Thoracic aorta (tissue), 2 donors: ENCODE data around the gene CSNK2A3. TPM values are rescaled to one million over a fixed set of nuclear protein-coding genes. Genes with fewer than 3 reads are reported as not detected.

Source experiments
- ATAC-seq: fragments of 150-250 bp; one replicate; pipeline ENCODE4 v1.8.0; 2017; ENCODE audit warnings: low read depth; ENCODE audit not compliant: insufficient number of reproducible peaks, low FRiP score
- DNase-seq: peaks from one replicate; pipeline ENCODE4 v3.0.0-alpha.2; 2020; ENCODE audit warnings: low spot score
- H3K27ac ChIP-seq, 2 donors: fragments of 200-600 bp; sonication (generic); 1 replicate in 1 of 2; 2 replicates in 1 of 2; pipeline ENCODE4 v1.5.1; 2016; ENCODE audit warnings: mild to moderate bottlenecking in 2 of 2, moderate library complexity in 2 of 2
- H3K27me3 ChIP-seq: fragments of 200-600 bp; sonication (generic); replicated peaks from 2 replicates; pipeline ENCODE4 v1.6.0; 2016; ENCODE audit warnings: mild to moderate bottlenecking; ENCODE audit not compliant: insufficient read depth
- H3K36me3 ChIP-seq: fragments of 200-600 bp; sonication (generic); one replicate; pipeline ENCODE4 v1.5.1; 2016
- H3K4me1 ChIP-seq, 2 donors: fragments of 200-600 bp; sonication (generic); 1 replicate in 1 of 2; 2 replicates in 1 of 2; pipeline versions ENCODE4 v1.5.1 to v1.6.0; 2016; ENCODE audit warnings: low read depth in 2 of 2, mild to moderate bottlenecking in 1 of 2; ENCODE audit not compliant: control insufficient read depth in 1 of 2
- H3K4me3 ChIP-seq: fragments of 200-600 bp; sonication (generic); 2 replicates; pipeline ENCODE4 v1.5.1; 2016; ENCODE audit warnings: mild to moderate bottlenecking
- H3K9me3 ChIP-seq: fragments of 200-600 bp; sonication (generic); 2 replicates; pipeline ENCODE4 v1.5.1; 2016
- total RNA-seq, 2 donors: library from RNA; depleted of rRNA; stranded (reverse); fragments of >200 nt; gene quantifications; one replicate each; pipeline versions ENCODE4 v1.1.0 to v1.2.3, GENCODE V29; 2016
- TF ChIP-seq, protein P1 (sequence below): fragments of 200-600 bp; sonication (generic); IDR thresholded peaks from one replicate; pipeline ENCODE4 v1.5.1; 2019; ENCODE audit warnings: antibody characterized with exemption

The CSNK2A3 gene
- total RNA-seq, 2 donors from 2014 or later: 1.1 TPM

- no peak overlapping the region for H3K27ac ChIP-seq
- ATAC-seq (no peak), DNase-seq (no peak)
- H3K4me1 ChIP-seq: no peaks in the 10 kb centered on the region
- no peak overlapping the region for H3K4me3 ChIP-seq
- no peaks in the 10 kb centered on the region for H3K9me3 ChIP-seq
- TF ChIP-seq, protein P1, sequence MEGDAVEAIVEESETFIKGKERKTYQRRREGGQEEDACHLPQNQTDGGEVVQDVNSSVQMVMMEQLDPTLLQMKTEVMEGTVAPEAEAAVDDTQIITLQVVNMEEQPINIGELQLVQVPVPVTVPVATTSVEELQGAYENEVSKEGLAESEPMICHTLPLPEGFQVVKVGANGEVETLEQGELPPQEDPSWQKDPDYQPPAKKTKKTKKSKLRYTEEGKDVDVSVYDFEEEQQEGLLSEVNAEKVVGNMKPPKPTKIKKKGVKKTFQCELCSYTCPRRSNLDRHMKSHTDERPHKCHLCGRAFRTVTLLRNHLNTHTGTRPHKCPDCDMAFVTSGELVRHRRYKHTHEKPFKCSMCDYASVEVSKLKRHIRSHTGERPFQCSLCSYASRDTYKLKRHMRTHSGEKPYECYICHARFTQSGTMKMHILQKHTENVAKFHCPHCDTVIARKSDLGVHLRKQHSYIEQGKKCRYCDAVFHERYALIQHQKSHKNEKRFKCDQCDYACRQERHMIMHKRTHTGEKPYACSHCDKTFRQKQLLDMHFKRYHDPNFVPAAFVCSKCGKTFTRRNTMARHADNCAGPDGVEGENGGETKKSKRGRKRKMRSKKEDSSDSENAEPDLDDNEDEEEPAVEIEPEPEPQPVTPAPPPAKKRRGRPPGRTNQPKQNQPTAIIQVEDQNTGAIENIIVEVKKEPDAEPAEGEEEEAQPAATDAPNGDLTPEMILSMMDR: no peak
- no peaks in the 10 kb centered on the region for H3K27me3 ChIP-seq
- no peaks in the 10 kb centered on the region for H3K36me3 ChIP-seq
Measured at GRCh38 chr11:11304550-11304949, 48.5 kb downstream of the CSNK2A3 start.

GRCh38 chr11:11302565-11302964, 50.5 kb downstream of the CSNK2A3 start:
- no peak for DNase-seq
- H3K36me3 ChIP-seq: no peaks in the 10 kb centered on the region
- TF ChIP-seq, protein P1: no peak
- H3K4me1 ChIP-seq: no peaks in the 10 kb centered on the region
- no peak overlapping the region for H3K27ac ChIP-seq
- no peaks in the 10 kb centered on the region for H3K27me3 ChIP-seq
- H3K4me3 ChIP-seq: no peak overlapping the region
- H3K9me3 ChIP-seq: no peaks in the 10 kb centered on the region
- ATAC-seq: no peak
